IPS DF 19.7 (cell line): ENCODE results near the gene FOXD2.

ENCODE experiments used
- DNase-seq: peaks from one replicate; pipeline ENCODE4 v3.0.0-alpha.2; 2013; ENCODE audit warnings: low read depth, low spot score

Gene FOXD2

GRCh38 chr1:47417170-47418044 lies 20.4 kb upstream of the FOXD2 start:
- DNase-seq: no peak

GRCh38 chr1:47418122-47418521 lies 19.7 kb upstream of the FOXD2 start:
- DNase-seq: no peak

DNA sequence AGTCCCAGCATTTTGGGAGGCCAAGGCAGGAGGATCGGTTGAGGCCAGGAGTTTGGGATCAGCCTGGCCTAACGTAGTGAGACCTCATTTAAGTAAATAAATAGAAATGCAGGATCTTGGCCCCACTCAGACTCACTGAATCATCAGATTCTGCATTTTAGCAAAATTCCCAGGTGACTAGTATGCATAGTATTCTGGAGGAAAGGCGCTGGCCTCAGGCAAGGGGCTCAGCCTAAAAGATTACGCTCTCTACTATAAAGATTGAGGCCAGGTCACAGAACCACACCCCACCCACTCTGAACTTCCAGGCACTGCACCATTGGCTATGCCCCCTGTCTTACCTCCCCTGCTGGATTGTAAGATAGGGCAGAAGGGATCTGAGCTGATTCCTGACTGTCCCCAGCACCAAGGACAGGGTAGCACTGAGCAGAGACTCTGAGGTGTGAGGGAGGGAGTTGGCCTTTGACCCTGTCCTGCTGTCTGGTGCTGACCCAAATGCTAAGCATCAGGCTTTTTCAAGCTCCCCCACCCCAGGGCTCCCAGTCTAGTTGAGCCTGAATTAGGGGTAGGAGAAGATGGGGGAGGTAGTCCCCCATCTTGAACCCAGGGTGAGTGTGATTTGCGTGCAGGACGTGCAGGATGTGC lies 19.0 kb upstream of the FOXD2 start:
- DNase-seq: no peak

DNA sequence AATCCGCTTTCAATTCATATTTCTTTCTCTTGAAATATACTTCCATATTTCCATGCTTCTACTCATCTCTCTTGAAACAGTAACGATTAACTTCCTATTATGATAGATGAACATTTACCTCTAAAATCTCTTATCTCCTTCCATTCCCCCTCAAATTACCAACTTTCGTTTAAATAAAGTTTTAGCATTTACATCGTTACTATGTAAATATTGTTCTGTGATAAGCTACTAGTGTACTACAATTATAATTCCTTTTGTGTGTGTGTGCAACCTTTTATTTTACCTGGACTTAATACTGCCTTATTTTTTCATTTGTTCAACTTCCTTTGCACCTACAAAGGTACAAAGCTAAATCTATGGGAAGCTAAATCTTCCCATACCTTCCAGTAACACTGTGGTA lies 17.3 kb upstream of the FOXD2 start:
- no peak for DNase-seq

- no peak for DNase-seq
These were observed 14.0 kb upstream of the FOXD2 start for GRCh38 chr1:47423872-47424271.

DNA sequence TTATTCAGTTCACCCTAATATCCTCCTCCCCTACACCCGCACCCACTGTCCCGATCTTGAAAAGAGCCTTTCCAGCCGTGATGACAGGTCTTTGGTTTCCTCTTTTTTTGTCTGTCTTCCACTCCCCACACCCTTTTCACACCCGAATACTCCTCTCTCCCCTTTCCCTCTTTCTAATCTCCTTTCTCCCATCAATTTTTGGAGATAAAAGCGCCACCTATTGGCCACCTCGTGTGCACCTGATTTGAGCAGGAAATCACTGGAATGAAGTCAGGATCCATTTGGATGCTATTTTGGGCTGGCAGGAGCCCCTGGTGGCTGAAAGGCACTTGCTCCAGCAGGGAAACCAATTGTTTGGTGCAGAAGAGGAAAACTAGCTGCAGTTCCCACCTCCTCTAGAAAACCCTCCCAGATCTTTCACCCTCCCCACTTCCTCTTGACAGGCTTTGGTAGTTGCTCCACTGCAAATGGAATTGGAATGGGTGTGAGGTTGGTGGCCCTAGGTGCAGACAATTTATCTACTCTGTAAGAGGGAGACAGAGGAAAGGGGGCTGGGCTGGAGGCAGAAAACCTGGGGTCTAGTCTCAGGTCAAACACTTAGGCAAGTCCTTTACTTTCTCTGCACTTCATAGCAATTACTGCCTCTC lies 13.4 kb upstream of the FOXD2 start:
- no peak for DNase-seq

GRCh38 chr1:47431534-47431933 lies 6.3 kb upstream of the FOXD2 start:
- DNase-seq: no peak

DNA sequence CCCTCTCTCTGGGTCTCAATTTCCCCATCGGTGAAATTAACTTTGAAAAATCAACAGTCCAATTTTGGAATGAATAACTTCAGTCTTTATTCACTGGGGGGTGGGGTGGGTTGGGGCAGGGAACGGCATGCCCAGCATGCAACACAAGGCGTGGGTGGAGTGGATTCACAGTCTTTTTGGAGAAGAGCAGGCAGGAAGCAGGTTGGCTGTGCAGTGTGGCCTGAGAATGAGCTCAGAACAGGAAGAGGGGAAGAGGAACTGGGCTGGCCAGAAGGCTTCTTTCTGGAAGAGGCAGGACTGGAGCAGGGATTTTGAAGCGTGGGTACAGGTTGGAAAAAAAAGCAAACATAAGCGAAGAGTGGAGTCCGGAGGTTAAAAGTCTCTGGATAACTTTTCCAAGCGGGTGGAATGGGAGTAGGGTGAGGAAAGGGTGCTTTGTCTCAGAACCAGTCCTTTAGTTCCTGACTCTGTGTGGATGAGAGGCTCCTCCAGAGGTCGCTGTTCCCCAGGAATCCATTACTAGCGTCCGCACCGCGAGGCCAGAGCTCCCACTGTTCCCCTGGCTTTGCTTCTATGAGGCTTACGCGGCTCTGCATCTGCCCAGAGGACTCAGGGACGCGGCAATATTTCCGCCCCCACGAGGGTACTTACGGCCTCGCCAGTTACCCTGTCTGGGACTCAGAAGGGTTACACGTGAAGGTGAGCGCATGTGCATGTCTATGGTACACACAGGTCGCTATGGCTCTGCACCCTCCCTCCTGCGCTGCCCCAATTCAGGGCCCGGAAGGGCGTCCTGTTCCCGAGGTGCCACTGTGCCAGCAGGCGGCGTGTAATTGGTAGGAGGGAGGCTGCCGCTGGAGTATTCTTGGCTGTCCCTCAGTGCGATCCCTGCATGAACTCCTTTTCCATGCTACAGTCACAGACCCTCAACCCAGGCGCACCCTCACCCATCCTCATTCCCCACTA lies 5.5 kb upstream of the FOXD2 start:
- DNase-seq: no peak

DNA sequence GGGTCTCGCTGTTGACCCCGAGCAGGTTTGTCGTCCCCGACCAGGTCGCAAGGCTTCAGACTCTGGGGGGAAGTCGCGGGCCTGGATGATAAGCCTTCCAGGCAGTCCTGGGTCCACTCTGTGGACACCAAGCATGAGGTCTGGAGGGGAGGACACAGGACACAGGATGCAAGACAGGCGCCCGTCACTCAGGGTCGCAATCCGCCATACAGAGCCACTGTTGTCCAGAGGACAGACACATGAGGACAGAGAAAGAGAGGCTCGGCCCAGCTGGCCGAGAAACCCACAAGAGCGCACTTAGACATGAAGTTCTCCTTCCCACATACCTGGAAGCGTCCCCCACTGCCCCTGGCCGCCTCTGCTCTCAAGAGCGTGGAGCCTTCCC lies 4.8 kb upstream of the FOXD2 start:
- no peak for DNase-seq

GRCh38 chr1:47433477-47434050 lies 4.3 kb upstream of the FOXD2 start:
- no peak for DNase-seq

GRCh38 chr1:47434051-47434842 lies 3.6 kb upstream of the FOXD2 start:
- DNase-seq: no peak

DNA sequence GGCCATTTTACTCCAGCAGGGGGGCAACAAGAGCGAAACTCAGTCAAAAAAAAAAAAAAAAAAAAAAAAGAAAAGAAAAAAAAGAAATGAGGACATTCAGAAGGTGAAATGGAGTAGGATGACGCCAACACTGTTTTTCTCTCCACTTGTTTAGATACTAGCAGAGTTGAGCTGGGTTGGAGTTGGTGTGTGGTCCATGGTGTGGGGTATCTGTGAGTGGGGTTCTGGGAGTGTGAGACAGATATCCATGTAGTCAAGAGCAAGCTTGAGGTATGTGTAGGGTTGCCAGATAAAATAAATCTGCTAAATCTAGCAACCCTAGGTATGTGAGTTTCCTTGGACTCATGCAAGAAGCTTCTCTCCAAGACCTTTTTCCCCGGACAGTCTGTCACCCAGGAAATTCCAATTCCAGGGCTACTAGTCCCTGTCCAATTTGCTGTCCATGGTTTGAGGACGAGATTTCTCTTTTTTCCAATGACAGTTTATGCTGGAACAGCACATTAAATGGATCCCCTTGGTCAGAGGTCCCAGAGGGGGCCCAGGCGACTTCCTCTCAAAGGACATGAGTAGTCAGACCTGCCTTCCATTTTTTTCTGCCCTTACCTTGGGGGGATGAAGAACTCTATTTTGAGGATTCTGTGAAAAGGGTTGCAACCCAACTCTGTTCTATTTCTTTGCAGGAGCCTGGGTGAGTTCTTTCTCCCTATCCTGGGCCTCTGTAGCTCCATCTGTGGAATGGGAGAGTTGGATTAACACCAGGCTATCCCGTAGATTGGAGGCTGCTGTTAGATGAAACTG lies 2.1 kb upstream of the FOXD2 start:
- no peak for DNase-seq

DNA sequence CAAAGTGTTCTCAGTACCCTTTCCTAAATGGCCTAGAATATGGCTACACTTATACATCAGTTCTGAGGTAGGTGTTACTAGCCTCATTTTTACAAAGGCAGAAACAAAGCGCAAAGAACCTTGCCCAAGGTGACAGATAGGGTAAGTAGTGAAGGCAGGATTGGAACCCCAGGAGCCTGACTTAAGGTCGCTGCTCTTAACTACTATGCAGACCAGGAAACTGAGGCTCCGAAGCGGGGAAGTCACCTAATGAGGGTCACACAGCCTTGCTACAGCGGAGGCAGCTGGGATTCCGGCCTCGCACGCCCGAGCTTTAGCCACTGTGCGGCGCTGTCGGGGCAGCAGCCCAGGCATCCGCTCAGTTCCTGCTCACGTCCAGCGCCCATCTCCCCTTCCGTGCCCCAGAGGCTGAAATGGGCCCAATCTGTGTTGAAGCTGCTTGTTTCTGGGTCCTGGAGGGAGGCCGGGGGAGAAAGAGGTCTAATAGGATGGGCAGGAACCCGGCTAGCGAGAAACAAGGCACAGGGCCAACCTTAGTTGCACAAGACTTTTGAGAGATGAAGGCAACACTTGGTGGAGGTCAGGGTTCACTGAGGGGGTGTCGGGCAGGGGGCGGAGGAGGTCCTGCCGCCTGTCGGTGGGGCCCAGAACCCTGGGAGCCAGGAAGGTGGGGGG lies 1.4 kb upstream of the FOXD2 start:
- no peak for DNase-seq

GRCh38 chr1:47436979-47437446 lies 831 bp upstream of the FOXD2 start:
- DNase-seq: no peak

- DNase-seq: no peak
These were observed 547 bp downstream of the FOXD2 start for GRCh38 chr1:47438165-47439016.

DNA sequence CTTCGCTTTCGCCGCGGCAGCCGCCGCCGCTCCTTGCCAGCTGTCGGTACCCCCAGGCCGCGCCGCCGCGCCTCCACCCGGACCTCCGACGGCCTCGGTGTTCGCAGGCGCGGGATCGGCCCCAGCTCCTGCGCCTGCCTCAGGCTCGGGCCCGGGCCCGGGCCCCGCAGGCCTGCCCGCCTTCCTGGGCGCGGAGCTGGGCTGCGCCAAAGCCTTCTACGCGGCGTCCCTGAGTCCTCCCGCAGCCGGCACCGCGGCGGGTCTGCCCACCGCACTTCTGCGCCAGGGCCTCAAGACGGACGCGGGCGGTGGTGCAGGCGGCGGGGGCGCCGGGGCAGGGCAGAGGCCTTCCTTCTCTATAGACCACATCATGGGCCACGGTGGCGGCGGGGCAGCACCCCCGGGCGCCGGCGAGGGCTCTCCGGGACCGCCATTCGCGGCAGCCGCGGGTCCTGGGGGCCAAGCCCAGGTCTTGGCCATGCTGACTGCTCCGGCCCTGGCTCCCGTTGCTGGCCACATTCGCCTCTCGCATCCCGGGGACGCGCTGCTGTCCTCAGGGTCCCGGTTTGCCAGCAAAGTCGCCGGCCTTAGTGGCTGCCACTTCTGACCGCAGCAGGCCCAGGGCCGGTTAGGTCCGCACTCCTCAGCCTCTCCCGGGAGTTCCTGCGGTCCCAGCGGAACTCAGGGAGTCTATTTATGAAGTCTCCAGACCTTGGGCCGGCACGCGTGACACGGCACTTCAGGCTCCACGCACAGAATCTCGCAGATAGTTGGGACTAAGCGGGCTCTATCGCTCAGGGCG lies 1.4 kb downstream of the FOXD2 start:
- no peak for DNase-seq
